ENCODE results near the gene TENM4.

The TENM4 gene

GRCh38 chr11:79375818-79376550 lies 64.8 kb downstream of the TENM4 start:
- TF ChIP-seq, protein P1, sequence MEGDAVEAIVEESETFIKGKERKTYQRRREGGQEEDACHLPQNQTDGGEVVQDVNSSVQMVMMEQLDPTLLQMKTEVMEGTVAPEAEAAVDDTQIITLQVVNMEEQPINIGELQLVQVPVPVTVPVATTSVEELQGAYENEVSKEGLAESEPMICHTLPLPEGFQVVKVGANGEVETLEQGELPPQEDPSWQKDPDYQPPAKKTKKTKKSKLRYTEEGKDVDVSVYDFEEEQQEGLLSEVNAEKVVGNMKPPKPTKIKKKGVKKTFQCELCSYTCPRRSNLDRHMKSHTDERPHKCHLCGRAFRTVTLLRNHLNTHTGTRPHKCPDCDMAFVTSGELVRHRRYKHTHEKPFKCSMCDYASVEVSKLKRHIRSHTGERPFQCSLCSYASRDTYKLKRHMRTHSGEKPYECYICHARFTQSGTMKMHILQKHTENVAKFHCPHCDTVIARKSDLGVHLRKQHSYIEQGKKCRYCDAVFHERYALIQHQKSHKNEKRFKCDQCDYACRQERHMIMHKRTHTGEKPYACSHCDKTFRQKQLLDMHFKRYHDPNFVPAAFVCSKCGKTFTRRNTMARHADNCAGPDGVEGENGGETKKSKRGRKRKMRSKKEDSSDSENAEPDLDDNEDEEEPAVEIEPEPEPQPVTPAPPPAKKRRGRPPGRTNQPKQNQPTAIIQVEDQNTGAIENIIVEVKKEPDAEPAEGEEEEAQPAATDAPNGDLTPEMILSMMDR (IDR thresholded peaks at IDR 0.05; ENCODE audit: low read depth, low read length, missing control alignments), result no peak
- DNase-seq (ENCODE audit: low read depth), result no peak
- no peak overlapping the region for H3K4me3 ChIP-seq (ENCODE audit: low read depth, low read length)

DNA sequence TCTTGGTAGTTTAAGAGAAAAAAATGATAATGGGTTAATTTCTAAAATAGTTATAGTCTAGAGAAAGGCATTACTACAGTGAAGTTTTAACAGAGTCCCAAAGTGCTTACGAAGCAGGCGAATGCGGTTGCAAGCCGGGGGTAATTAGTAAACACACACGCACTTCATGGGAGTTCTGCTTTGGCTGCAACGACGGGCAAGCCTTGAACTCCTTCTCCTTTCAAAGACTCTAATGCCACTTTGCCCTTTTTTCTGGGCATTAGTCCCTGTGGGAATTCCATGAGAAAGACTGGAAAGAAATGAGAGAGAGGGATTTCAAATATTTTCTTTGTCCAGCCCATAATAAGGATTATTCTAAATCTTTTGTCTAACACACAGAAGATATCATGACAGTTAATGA lies 66.1 kb downstream of the TENM4 start:
- no peak for DNase-seq (ENCODE audit: low read depth)
- TF ChIP-seq, protein P1 (IDR thresholded peaks at IDR 0.05; ENCODE audit: low read depth, low read length, missing control alignments), result no peak
- H3K4me3 ChIP-seq (ENCODE audit: low read depth, low read length), result no peak overlapping the region

DNA sequence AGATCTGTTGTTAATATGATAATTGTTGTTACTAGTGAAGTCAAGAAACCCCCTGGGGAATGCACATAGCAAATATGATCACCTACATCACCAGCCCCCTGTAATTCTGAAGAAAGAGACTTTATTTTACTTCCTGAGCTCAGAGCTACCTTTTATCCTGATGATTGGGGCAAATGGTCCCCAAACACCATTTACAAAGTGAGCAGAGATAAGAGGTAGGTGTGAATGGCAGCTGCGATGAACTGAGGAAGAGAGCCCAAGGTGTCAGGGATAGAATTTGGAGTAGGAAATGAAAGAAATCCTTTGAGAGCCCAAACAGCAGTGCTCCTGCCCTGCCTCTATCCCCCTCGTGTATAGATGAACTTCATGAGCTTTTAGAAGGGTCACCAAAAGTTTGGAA lies 69.1 kb downstream of the TENM4 start:
- no peak for DNase-seq (ENCODE audit: low read depth)
- TF ChIP-seq, protein P1 (IDR thresholded peaks at IDR 0.05; ENCODE audit: low read depth, low read length, missing control alignments), result no peak
- no peak overlapping the region for H3K4me3 ChIP-seq (ENCODE audit: low read depth, low read length)

- H3K4me3 ChIP-seq (ENCODE audit: low read depth, low read length), result no peak overlapping the region
- no peak for DNase-seq (ENCODE audit: low read depth)
- TF ChIP-seq, protein P1 (IDR thresholded peaks at IDR 0.05; ENCODE audit: low read depth, low read length, missing control alignments), result no peak
These were observed 69.7 kb downstream of the TENM4 start for GRCh38 chr11:79371152-79371551.

DNA sequence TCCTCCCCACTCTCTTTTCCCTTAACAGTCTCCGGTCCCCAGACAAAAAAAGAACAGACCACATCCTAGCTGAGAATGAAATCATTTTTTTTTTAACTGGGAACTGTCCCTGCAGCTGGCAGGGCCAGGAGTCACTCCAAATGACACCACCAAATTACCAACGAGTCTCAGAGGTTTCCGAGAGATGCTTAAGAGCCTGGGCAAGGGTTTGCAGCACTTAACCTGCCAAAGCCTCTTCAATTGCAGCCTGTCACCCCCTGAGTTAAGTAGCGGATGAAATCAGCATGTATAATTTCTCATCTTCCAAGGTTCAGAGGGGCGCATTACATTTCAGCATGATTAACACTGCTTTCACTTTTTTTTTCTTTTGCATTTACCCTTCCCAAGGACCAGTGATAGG lies 71.8 kb downstream of the TENM4 start:
- DNase-seq (ENCODE audit: low read depth), result no peak
- TF ChIP-seq, protein P1 (IDR thresholded peaks at IDR 0.05; ENCODE audit: low read depth, low read length, missing control alignments), result no peak
- no peak overlapping the region for H3K4me3 ChIP-seq (ENCODE audit: low read depth, low read length)

GRCh38 chr11:79367844-79368243 lies 73.0 kb downstream of the TENM4 start:
- TF ChIP-seq, protein P1 (IDR thresholded peaks at IDR 0.05; ENCODE audit: low read depth, low read length, missing control alignments), result no peak
- no peak overlapping the region for H3K4me3 ChIP-seq (ENCODE audit: low read depth, low read length)
- no peak for DNase-seq (ENCODE audit: low read depth)

- DNase-seq (ENCODE audit: low read depth), result no peak
- TF ChIP-seq, protein P1 (IDR thresholded peaks at IDR 0.05; ENCODE audit: low read depth, low read length, missing control alignments), result no peak
- no peak overlapping the region for H3K4me3 ChIP-seq (ENCODE audit: low read depth, low read length)
These were observed 74.6 kb downstream of the TENM4 start for GRCh38 chr11:79366218-79366617.
